ENCODE data around the gene FBXO17. TPM values are rescaled to one million over a fixed set of nuclear protein-coding genes. Genes with fewer than 3 reads are reported as not detected.
"Not testable (repeated sequence)": the region's sequence is repeated elsewhere in the genome, so short reads cannot be mapped to it uniquely, and the experiment has no call there.

FBXO17 gene
- not detected for total RNA-seq

- POLR2A ChIA-PET = no interaction called here
- H3K27ac Mint-ChIP-seq = no peak within 1 kb of the TSS
- H3K36me3 Mint-ChIP-seq = no peaks in the 10 kb centered on the region
- H3K9me3 Mint-ChIP-seq = peaks cover under 1% of the 10 kb centered on the region
- peak within 1 kb of the TSS; percentile 44 for H3K4me3 Mint-ChIP-seq
- DNase-seq = no peak
- ATAC-seq (ENCODE audit: low read depth) = no peak
- peaks cover 6% of the 10 kb centered on the region for H3K4me1 Mint-ChIP-seq
- peaks cover 31% of the 10 kb centered on the region for H3K27me3 Mint-ChIP-seq
Measured at GRCh38 chr19:38975214-38975860, at the start of gene FBXO17. Gene FBXO17 (minus strand): TSS chr19:38975742. CDS start chr19:38950319, 25,423 bp downstream.

GRCh38 chr19:39024875-39025641 lies 49.5 kb upstream of the FBXO17 start:
- peaks cover 10% of the 10 kb centered on the region for H3K27me3 Mint-ChIP-seq
- peaks cover 3% of the 10 kb centered on the region for H3K9me3 Mint-ChIP-seq
- no peak for DNase-seq

GRCh38 chr19:39021063-39021462 lies 45.5 kb upstream of the FBXO17 start:
- Mint-ChIP-seq H3K27ac (no peak overlapping the region), H3K4me1 (no peaks in the 10 kb centered on the region), H3K9me3 (no peaks in the 10 kb centered on the region), H3K4me3 (no peak overlapping the region), H3K36me3 (no peaks in the 10 kb centered on the region), H3K27me3 (peaks cover 15% of the 10 kb centered on the region)
- POLR2A ChIA-PET = no interaction called here
- ATAC-seq (ENCODE audit: low read depth) (no peak), DNase-seq (no peak)

More at GRCh38 chr19:39024875-39025641, 49.5 kb upstream of the FBXO17 start:
- H3K4me1 Mint-ChIP-seq = no peaks in the 10 kb centered on the region
- H3K36me3 Mint-ChIP-seq = no peaks in the 10 kb centered on the region
- POLR2A ChIA-PET = no interaction called here
- no peak overlapping the region for H3K4me3 Mint-ChIP-seq
- H3K27ac Mint-ChIP-seq = no peak overlapping the region
- no peak for ATAC-seq (ENCODE audit: low read depth)

- ATAC-seq (ENCODE audit: low read depth) = no peak
- no peak for DNase-seq
- POLR2A ChIA-PET = no interaction called here
- Mint-ChIP-seq H3K27ac (no peak overlapping the region), H3K27me3 (peaks cover 22% of the 10 kb centered on the region), H3K4me1 (no peaks in the 10 kb centered on the region), H3K4me3 (no peak overlapping the region), H3K36me3 (no peaks in the 10 kb centered on the region), H3K9me3 (no peaks in the 10 kb centered on the region)
Measured at GRCh38 chr19:39017646-39018045, 42.1 kb upstream of the FBXO17 start.

GRCh38 chr19:39017026-39017425 lies 41.5 kb upstream of the FBXO17 start:
- POLR2A ChIA-PET = no interaction called here
- no peak overlapping the region for H3K27ac Mint-ChIP-seq

GRCh38 chr19:39014037-39014436 lies 38.5 kb upstream of the FBXO17 start:
- Mint-ChIP-seq H3K27ac (no peak overlapping the region), H3K27me3 (peaks cover 20% of the 10 kb centered on the region), H3K9me3 (no peaks in the 10 kb centered on the region), H3K4me1 (no peaks in the 10 kb centered on the region), H3K4me3 (no peak overlapping the region), H3K36me3 (no peaks in the 10 kb centered on the region)
- POLR2A ChIA-PET = no interaction called here
- DNase-seq (no peak), ATAC-seq (ENCODE audit: low read depth) (no peak)

More at GRCh38 chr19:39017026-39017425, 41.5 kb upstream of the FBXO17 start:
- ATAC-seq (ENCODE audit: low read depth) (no peak), DNase-seq (no peak)
- Mint-ChIP-seq H3K36me3 (no peaks in the 10 kb centered on the region), H3K4me3 (no peak overlapping the region), H3K4me1 (no peaks in the 10 kb centered on the region), H3K27me3 (peaks cover 22% of the 10 kb centered on the region), H3K9me3 (no peaks in the 10 kb centered on the region)

GRCh38 chr19:39009001-39009400 lies 33.5 kb upstream of the FBXO17 start:
- no peak for ATAC-seq (ENCODE audit: low read depth)
- POLR2A ChIA-PET = interaction anchor here (0.5 kb wide), 1 partner anchor 27 kb away, joined by 7 read pairs; no protein-coding TSS in a partner anchor
- H3K27ac Mint-ChIP-seq = no peak overlapping the region

GRCh38 chr19:39008137-39008536 lies 32.6 kb upstream of the FBXO17 start:
- DNase-seq = no peak
- H3K27me3 Mint-ChIP-seq = peaks cover 15% of the 10 kb centered on the region
- ATAC-seq (ENCODE audit: low read depth) = no peak
- H3K27ac Mint-ChIP-seq = no peak overlapping the region
- H3K9me3 Mint-ChIP-seq = no peaks in the 10 kb centered on the region
- POLR2A ChIA-PET = interaction anchor here (0.6 kb wide), 2 partner anchors 107 to 1041 kb away, joined by 4 read pairs; no protein-coding TSS in a partner anchor
- H3K4me3 Mint-ChIP-seq = no peak overlapping the region
- peaks cover 4% of the 10 kb centered on the region for H3K4me1 Mint-ChIP-seq
- no peaks in the 10 kb centered on the region for H3K36me3 Mint-ChIP-seq

More at GRCh38 chr19:39009001-39009400, 33.5 kb upstream of the FBXO17 start:
- no peaks in the 10 kb centered on the region for H3K9me3 Mint-ChIP-seq
- H3K4me1 Mint-ChIP-seq = peaks cover 4% of the 10 kb centered on the region
- H3K36me3 Mint-ChIP-seq = no peaks in the 10 kb centered on the region
- H3K4me3 Mint-ChIP-seq = no peak overlapping the region
- DNase-seq = no peak
- H3K27me3 Mint-ChIP-seq = peaks cover 11% of the 10 kb centered on the region

- ATAC-seq (ENCODE audit: low read depth) = no peak
- DNase-seq = no peak
- H3K27me3 Mint-ChIP-seq = peaks cover 15% of the 10 kb centered on the region
- H3K4me3 Mint-ChIP-seq = no peak overlapping the region
- H3K36me3 Mint-ChIP-seq = no peaks in the 10 kb centered on the region
- H3K27ac Mint-ChIP-seq = no peak overlapping the region
- peaks cover 4% of the 10 kb centered on the region for H3K4me1 Mint-ChIP-seq
- H3K9me3 Mint-ChIP-seq = no peaks in the 10 kb centered on the region
- POLR2A ChIA-PET = interaction anchor here (0.6 kb wide), 1 partner anchor 600 kb away, joined by 3 read pairs; no protein-coding TSS in a partner anchor
Measured at GRCh38 chr19:39007096-39007495, 31.6 kb upstream of the FBXO17 start.

GRCh38 chr19:39004403-39004802 lies 28.9 kb upstream of the FBXO17 start:
- H3K4me3 Mint-ChIP-seq = no peak overlapping the region
- no peaks in the 10 kb centered on the region for H3K9me3 Mint-ChIP-seq
- ATAC-seq (ENCODE audit: low read depth) (no peak), DNase-seq (no peak)
- peaks cover 10% of the 10 kb centered on the region for H3K27me3 Mint-ChIP-seq
- no peak overlapping the region for H3K27ac Mint-ChIP-seq
- POLR2A ChIA-PET = no interaction called here
- peaks cover 4% of the 10 kb centered on the region for H3K4me1 Mint-ChIP-seq
- H3K36me3 Mint-ChIP-seq = no peaks in the 10 kb centered on the region

- DNase-seq (no peak), ATAC-seq (ENCODE audit: low read depth) (no peak)
- H3K9me3 Mint-ChIP-seq = no peaks in the 10 kb centered on the region
- H3K4me3 Mint-ChIP-seq = no peak overlapping the region
- H3K36me3 Mint-ChIP-seq = no peaks in the 10 kb centered on the region
- peaks cover 4% of the 10 kb centered on the region for H3K4me1 Mint-ChIP-seq
- peaks cover 10% of the 10 kb centered on the region for H3K27me3 Mint-ChIP-seq
- no peak overlapping the region for H3K27ac Mint-ChIP-seq
- POLR2A ChIA-PET = no interaction called here
Measured at GRCh38 chr19:39003796-39004195, 28.3 kb upstream of the FBXO17 start.

- no peak for ATAC-seq (ENCODE audit: low read depth)
- Mint-ChIP-seq H3K9me3 (no peaks in the 10 kb centered on the region), H3K4me1 (peaks cover 4% of the 10 kb centered on the region), H3K27me3 (peaks cover 10% of the 10 kb centered on the region), H3K27ac (no peak overlapping the region), H3K36me3 (no peaks in the 10 kb centered on the region), H3K4me3 (no peak overlapping the region)
- no peak for DNase-seq
- POLR2A ChIA-PET = interaction anchor here (0.6 kb wide), 1 partner anchor 64 kb away, joined by 4 read pairs; no protein-coding TSS in a partner anchor
Measured at GRCh38 chr19:39003188-39003587, 27.6 kb upstream of the FBXO17 start.

- POLR2A ChIA-PET = no interaction called here
- H3K27ac Mint-ChIP-seq = no peak overlapping the region
- ATAC-seq (ENCODE audit: low read depth) = no peak
Measured at GRCh38 chr19:39001041-39001440, 25.5 kb upstream of the FBXO17 start.

GRCh38 chr19:38997576-38997975 lies 22.0 kb upstream of the FBXO17 start:
- DNase-seq; H3K27me3 Mint-ChIP-seq; H3K9me3 Mint-ChIP-seq; ATAC-seq (ENCODE audit: low read depth); H3K36me3 Mint-ChIP-seq; POLR2A ChIA-PET; H3K4me3 Mint-ChIP-seq; H3K27ac Mint-ChIP-seq; H3K4me1 Mint-ChIP-seq: not testable (repeated sequence)

More at GRCh38 chr19:39001041-39001440, 25.5 kb upstream of the FBXO17 start:
- no peak for DNase-seq
- Mint-ChIP-seq H3K9me3 (no peaks in the 10 kb centered on the region), H3K36me3 (no peaks in the 10 kb centered on the region), H3K4me3 (no peak overlapping the region), H3K27me3 (peaks cover 12% of the 10 kb centered on the region), H3K4me1 (peaks cover 4% of the 10 kb centered on the region)
